Measurements from ENCODE around the gene PSTPIP2.

Gene PSTPIP2

GRCh38 chr18:46080156-46080555 lies 8.1 kb upstream of the PSTPIP2 start:
- TF ChIP-seq GATA1 (IDR thresholded peaks at IDR 0.05; ENCODE audit: low read depth, low read length) (no peak), POLR2A (IDR thresholded peaks at IDR 0.05; ENCODE audit: low read length) (no peak)

DNA sequence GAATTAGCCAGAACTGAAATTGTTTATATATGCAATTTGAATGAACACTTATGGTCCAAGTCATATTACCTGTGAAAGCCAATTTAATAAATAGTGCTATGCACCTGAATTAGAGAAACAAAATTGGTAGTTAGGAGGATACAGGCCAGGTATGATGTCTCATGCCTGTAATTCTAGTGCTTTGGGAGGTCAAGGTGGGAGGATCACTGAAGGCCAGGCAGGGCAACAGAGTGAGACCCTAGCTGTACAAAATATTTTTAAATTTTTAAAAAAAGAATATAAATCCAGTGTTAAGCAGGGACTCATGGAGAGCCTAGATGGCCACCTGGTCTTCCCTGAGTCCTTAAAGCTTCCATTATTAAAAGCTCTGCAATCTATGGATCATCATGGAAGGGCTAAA lies 7.3 kb upstream of the PSTPIP2 start:
- no peak for TF ChIP-seq POLR2A (IDR thresholded peaks at IDR 0.05; ENCODE audit: low read length)
- no peak for TF ChIP-seq GATA1 (IDR thresholded peaks at IDR 0.05; ENCODE audit: low read depth, low read length)
- DNase-seq, result no peak

More at GRCh38 chr18:46080156-46080555, 8.1 kb upstream of the PSTPIP2 start:
- no peak for DNase-seq

DNA sequence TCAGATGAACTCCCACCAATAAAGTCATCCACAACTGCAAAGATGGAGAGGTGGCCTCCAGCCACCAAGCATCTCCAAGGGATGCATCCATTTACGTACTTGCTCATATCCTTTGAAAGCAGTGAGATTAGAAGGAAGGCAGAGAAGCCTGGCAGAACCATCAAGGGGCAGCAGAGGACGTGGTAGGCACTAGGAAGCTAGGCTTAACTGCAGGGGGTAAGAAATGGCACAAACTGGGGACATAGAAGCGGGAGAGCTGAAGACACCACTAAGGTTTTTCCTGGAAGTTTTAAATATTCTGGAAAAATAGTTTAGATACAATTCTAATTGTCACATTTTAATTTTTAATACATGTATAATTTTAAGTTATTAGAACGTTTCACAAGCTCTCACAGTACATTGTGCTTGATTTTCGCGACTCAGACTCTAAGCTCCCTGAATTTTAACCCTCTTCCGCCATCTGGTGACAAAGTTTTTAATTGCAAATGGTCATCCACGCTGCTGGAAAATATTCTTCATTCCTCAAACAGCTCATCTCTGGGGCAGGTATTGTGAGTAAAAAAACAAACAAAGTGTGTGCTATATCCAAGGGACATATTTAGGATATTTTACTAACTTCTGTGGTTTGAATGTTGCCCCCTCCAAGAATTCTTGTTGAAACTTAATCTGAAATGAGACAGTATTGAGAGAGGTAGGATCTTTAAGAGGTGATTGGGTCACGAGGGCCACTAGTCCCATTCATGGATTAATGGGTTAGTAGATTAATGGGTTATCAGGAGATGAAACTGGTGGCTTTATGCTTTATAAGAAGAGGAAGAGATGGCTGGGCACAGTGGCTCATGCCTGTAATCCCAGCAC lies 1.6 kb upstream of the PSTPIP2 start:
- peak; percentile 80 to 91 for DNase-seq
- TF ChIP-seq GATA1 (IDR thresholded peaks at IDR 0.05; ENCODE audit: low read depth, low read length) (no peak), POLR2A (IDR thresholded peaks at IDR 0.05; ENCODE audit: low read length) (no peak)

GRCh38 chr18:46072959-46073358 lies 899 bp upstream of the PSTPIP2 start:
- TF ChIP-seq GATA1 (IDR thresholded peaks at IDR 0.05; ENCODE audit: low read depth, low read length) (no peak), POLR2A (IDR thresholded peaks at IDR 0.05; ENCODE audit: low read length) (no peak)
- DNase-seq, result no peak

GRCh38 chr18:46072376-46072867 lies 362 bp upstream of the PSTPIP2 start:
- DNase-seq, result no peak
- TF ChIP-seq GATA1 (IDR thresholded peaks at IDR 0.05; ENCODE audit: low read depth, low read length), result no peak
- peak; percentile 15 for TF ChIP-seq POLR2A (IDR thresholded peaks at IDR 0.05; ENCODE audit: low read length)

DNA sequence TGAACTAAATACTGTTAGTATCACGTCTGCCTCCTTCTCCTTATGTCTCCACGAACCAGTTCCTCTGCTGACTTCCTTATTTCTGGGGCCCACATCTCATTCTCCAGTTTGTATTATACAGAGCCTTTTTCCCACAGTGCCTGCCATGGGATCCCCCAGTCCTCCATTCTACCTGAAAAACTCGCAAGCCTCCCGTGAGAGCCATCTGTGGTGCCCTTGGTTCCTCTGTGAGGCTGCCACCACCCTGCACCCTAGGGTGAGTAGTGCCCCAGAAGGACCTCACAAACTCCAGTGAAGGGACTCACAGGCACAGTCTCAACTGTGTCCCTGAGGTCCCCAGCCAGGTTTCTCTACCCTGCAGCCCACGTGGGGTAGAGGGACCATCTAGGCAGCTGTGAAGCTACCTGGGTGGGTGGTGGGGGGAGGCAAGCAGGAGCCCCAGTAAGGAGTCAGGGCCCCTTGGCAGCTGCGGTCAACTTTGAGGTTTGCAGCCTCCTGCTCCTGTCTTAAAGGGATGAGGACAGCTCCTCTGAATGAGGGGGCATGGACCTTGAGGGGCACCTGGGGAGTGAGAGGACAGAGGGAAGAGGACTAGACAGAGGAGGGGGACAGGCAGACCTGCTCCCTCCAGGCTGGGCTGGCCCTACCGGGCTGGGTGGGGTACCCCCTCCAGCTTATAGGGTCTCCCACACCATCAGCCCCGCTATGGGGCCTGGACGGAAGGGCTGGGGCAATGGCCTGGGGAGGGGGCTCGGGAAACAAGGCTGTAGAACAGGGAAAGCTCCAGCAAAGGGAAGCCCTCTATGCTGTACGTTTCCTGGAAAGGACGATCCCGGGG lies 1.0 kb downstream of the PSTPIP2 start:
- DNase-seq, result peak; percentile 63 to 68
- TF ChIP-seq POLR2A (IDR thresholded peaks at IDR 0.05; ENCODE audit: low read length), result no peak
- no peak for TF ChIP-seq GATA1 (IDR thresholded peaks at IDR 0.05; ENCODE audit: low read depth, low read length)

DNA sequence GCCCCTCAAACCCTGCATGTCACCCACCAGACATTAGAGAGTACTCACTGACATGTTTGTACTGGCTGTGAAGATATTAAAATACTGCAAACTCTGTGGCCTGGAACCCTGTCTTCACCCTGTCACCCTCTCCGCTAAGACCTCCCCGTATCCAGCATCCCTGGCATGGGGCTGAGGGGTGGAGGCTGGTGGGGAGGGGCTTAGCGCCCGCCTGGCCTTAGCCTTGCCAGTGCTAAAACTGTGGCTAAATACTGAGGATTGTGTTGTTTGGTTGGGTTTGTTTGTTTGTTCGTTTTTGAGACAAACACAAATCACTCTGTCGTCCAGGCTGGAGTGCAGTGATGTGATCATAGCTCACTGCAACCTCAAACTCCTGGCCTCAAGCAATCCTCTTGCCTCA lies 1.8 kb downstream of the PSTPIP2 start:
- TF ChIP-seq POLR2A (IDR thresholded peaks at IDR 0.05; ENCODE audit: low read length), result no peak
- TF ChIP-seq GATA1 (IDR thresholded peaks at IDR 0.05; ENCODE audit: low read depth, low read length), result no peak
- no peak for DNase-seq

GRCh38 chr18:46069524-46069923 lies 2.5 kb downstream of the PSTPIP2 start:
- no peak for DNase-seq

DNA sequence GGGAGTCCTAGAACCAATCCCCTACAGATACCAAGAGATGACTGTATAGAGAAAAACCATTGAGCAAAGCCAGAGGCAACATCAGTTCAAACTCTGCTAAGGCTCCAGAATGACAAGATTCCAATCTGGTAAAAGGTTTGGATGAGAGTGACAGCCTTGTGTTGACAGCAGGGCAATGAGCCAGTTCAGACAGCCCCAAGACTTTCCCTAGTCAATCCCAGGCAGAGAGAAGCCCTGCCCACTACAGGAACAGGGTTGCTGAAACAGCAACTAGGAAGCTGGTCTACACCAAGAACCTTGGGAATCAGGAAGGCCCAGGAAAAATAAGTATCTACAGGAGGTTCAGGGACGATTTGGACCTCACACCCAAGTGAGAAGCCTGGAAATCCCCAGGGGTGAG lies 3.3 kb downstream of the PSTPIP2 start:
- no peak for TF ChIP-seq GATA1 (IDR thresholded peaks at IDR 0.05; ENCODE audit: low read depth, low read length)
- no peak for TF ChIP-seq POLR2A (IDR thresholded peaks at IDR 0.05; ENCODE audit: low read length)

More at GRCh38 chr18:46069524-46069923, 2.5 kb downstream of the PSTPIP2 start:
- TF ChIP-seq POLR2A (IDR thresholded peaks at IDR 0.05; ENCODE audit: low read length) (no peak), GATA1 (IDR thresholded peaks at IDR 0.05; ENCODE audit: low read depth, low read length) (no peak)

GRCh38 chr18:46067438-46068007 lies 4.5 kb downstream of the PSTPIP2 start:
- DNase-seq, result peak in 1 of 2 experiments; percentile 67
- TF ChIP-seq POLR2A (IDR thresholded peaks at IDR 0.05; ENCODE audit: low read length) (no peak), GATA1 (IDR thresholded peaks at IDR 0.05; ENCODE audit: low read depth, low read length) (no peak)

More for the DNA sequence above, 3.3 kb downstream of the PSTPIP2 start:
- no peak for DNase-seq

- TF ChIP-seq POLR2A (IDR thresholded peaks at IDR 0.05; ENCODE audit: low read length) (no peak), GATA1 (IDR thresholded peaks at IDR 0.05; ENCODE audit: low read depth, low read length) (no peak)
These were observed 9.3 kb downstream of the PSTPIP2 start for GRCh38 chr18:46062781-46063180.

GRCh38 chr18:46061796-46062195 lies 10.3 kb downstream of the PSTPIP2 start:
- TF ChIP-seq GATA1 (IDR thresholded peaks at IDR 0.05; ENCODE audit: low read depth, low read length) (no peak), POLR2A (IDR thresholded peaks at IDR 0.05; ENCODE audit: low read length) (no peak)
- DNase-seq, result peak in 1 of 2 experiments; percentile 59

More at GRCh38 chr18:46062781-46063180, 9.3 kb downstream of the PSTPIP2 start:
- peak; percentile 50 to 68 for DNase-seq

GRCh38 chr18:46061387-46061786 lies 10.7 kb downstream of the PSTPIP2 start:
- TF ChIP-seq POLR2A (IDR thresholded peaks at IDR 0.05; ENCODE audit: low read length), result no peak
- TF ChIP-seq GATA1 (IDR thresholded peaks at IDR 0.05; ENCODE audit: low read depth, low read length), result no peak
- DNase-seq, result peak; percentile 59 to 73

All from erythroblast (primary cell).